ENCODE results near the gene PCDHGA5.
"Not testable (repeated sequence)": the region's sequence is repeated elsewhere in the genome, so short reads cannot be mapped to it uniquely, and the experiment has no call there.

Gene PCDHGA5

GRCh38 chr5:141351591-141351990, 12.4 kb upstream of the PCDHGA5 start:
- DNase-seq = no peak

GRCh38 chr5:141354900-141355469, 9.0 kb upstream of the PCDHGA5 start, which contains the start of gene PCDHGA4:
Gene PCDHGA4 (plus strand): TSS chr5:141355021. CDS start chr5:141355108, 87 bp downstream.
- DNase-seq = peak; percentile 27

GRCh38 chr5:141355641-141356040, 8.3 kb upstream of the PCDHGA5 start:
- DNase-seq = no peak

GRCh38 chr5:141356133-141356532, 7.8 kb upstream of the PCDHGA5 start:
- DNase-seq = no peak

- DNase-seq = no peak
Measured at GRCh38 chr5:141356950-141357349, 7.0 kb upstream of the PCDHGA5 start.

- DNase-seq = peak; percentile 43
Measured at GRCh38 chr5:141359790-141360426, 4.1 kb upstream of the PCDHGA5 start, which contains the start of gene PCDHGB2. Gene PCDHGB2 (plus strand): TSS chr5:141359994. CDS start chr5:141360136, 142 bp downstream.

- no peak for DNase-seq
Measured at GRCh38 chr5:141360685-141361084, 3.3 kb upstream of the PCDHGA5 start.

- no peak for DNase-seq
Measured at GRCh38 chr5:141362719-141363118, 1.2 kb upstream of the PCDHGA5 start.

- no peak for DNase-seq
Measured at GRCh38 chr5:141366016-141366896, 2.3 kb downstream of the PCDHGA5 start.

- DNase-seq = peak; percentile 66
Measured at GRCh38 chr5:141369994-141370848, 6.3 kb downstream of the PCDHGA5 start, which contains the start of gene PCDHGB3. Gene PCDHGB3 (plus strand): TSS chr5:141370242. CDS start chr5:141370395, 153 bp downstream.

GRCh38 chr5:141371572-141372475, 7.9 kb downstream of the PCDHGA5 start:
- no peak for DNase-seq

- DNase-seq = peak; percentile 48
Measured at GRCh38 chr5:141373673-141374317, 9.8 kb downstream of the PCDHGA5 start, which contains the start of gene PCDHGA6. Gene PCDHGA6 (plus strand): TSS chr5:141373891. CDS start chr5:141374084, 193 bp downstream.

- no peak for DNase-seq
Measured at GRCh38 chr5:141374627-141375026, 10.7 kb downstream of the PCDHGA5 start.

- not testable (repeated sequence) for DNase-seq
Measured at GRCh38 chr5:141375444-141376155, 11.6 kb downstream of the PCDHGA5 start.

- peak; percentile 58 for DNase-seq
Measured at GRCh38 chr5:141382469-141383294, 18.7 kb downstream of the PCDHGA5 start, which contains the start of gene PCDHGA7. Gene PCDHGA7 (plus strand): TSS chr5:141382742. CDS start chr5:141382900, 158 bp downstream.

GRCh38 chr5:141383345-141383744, 19.4 kb downstream of the PCDHGA5 start:
- no peak for DNase-seq

GRCh38 chr5:141384471-141385267, 20.7 kb downstream of the PCDHGA5 start:
- no peak for DNase-seq
